DOHH2 (cell line): ENCODE measurements around the gene HSD3B7.

Experiments used
- EZH2phosphoT487 ChIP-seq: fragments of 200-600 bp; sonication (generic); IDR thresholded peaks from 2 replicates; pipeline ENCODE4 v1.6.1; 2017; ENCODE audit warnings: borderline replicate concordance, mild to moderate bottlenecking, antibody characterized with exemption, low read length, moderate library complexity, mixed read lengths
- TF ChIP-seq, protein P1 (sequence below): fragments of 200-600 bp; sonication (generic); IDR thresholded peaks from one replicate; pipeline ENCODE4 v1.5.1; 2014; ENCODE audit warnings: antibody characterized with exemption, mild to moderate bottlenecking, low read depth, low read length; ENCODE audit not compliant: poor library complexity, severe bottlenecking

DNA sequence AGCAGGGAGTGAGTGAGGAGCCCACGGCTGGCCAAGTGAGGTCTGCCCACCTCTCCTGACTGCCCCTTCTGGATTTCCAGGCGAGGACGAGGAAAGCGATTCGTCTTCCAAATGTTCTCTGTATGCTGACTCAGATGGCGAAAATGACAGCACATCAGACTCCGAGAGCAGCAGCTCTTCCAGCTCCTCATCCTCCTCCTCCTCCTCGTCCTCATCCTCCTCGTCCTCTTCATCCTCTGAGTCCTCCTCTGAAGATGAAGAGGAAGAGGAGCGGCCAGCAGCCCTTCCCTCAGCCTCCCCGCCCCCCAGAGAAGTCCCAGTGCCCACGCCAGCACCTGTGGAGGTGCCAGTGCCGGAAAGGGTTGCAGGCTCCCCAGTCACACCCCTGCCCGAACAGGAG is 13.7 kb upstream of the HSD3B7 start:
- TF ChIP-seq, protein P1, sequence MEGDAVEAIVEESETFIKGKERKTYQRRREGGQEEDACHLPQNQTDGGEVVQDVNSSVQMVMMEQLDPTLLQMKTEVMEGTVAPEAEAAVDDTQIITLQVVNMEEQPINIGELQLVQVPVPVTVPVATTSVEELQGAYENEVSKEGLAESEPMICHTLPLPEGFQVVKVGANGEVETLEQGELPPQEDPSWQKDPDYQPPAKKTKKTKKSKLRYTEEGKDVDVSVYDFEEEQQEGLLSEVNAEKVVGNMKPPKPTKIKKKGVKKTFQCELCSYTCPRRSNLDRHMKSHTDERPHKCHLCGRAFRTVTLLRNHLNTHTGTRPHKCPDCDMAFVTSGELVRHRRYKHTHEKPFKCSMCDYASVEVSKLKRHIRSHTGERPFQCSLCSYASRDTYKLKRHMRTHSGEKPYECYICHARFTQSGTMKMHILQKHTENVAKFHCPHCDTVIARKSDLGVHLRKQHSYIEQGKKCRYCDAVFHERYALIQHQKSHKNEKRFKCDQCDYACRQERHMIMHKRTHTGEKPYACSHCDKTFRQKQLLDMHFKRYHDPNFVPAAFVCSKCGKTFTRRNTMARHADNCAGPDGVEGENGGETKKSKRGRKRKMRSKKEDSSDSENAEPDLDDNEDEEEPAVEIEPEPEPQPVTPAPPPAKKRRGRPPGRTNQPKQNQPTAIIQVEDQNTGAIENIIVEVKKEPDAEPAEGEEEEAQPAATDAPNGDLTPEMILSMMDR: no peak
- TF ChIP-seq EZH2phosphoT487: no peak
